ENCODE results near the gene ADPRHL1. TPM values are rescaled to one million over a fixed set of nuclear protein-coding genes. Genes with fewer than 3 reads are reported as not detected.

ADPRHL1 gene
- total and polyA plus RNA-seq, 5 donors from 2014 or later, result 0.24 to 0.64 (median 0.56) TPM; not detected in 1

GRCh38 chr13:113446488-113446854, 6.8 kb downstream of the ADPRHL1 start:
- peaks cover 0 to 2% (median 0%) of the 10 kb centered on the region in 4 donors for H3K4me1 Mint-ChIP-seq
- Histone ChIP-seq H3K9me3 (ENCODE audit: control insufficient read depth in 2 of 2, low read length in 2 of 2) (no peaks in the 10 kb centered on the region), H3K27me3 (ENCODE audit: control insufficient read depth, insufficient read depth, low read length) (no peaks in the 10 kb centered on the region), H3K4me3 (ENCODE audit: low read depth, low read length) (no peak overlapping the region), H3K36me3 (ENCODE audit: control insufficient read depth, insufficient read depth, low read length) (no peaks in the 10 kb centered on the region), H3K27ac (ENCODE audit: insufficient read depth, low read length, poor library complexity, severe bottlenecking) (no peak overlapping the region), H3K4me1 (ENCODE audit: control insufficient read depth, insufficient read depth, low read length, poor library complexity, severe bottlenecking) (no peaks in the 10 kb centered on the region)
- peaks cover 15% of the 10 kb centered on the region for H3K36me3 Mint-ChIP-seq
- peaks cover 0 to 3% (median 0%) of the 10 kb centered on the region in 7 donors for H3K9me3 Mint-ChIP-seq
- H3K27me3 Mint-ChIP-seq, result no peaks in the 10 kb centered on the region
- no peak overlapping the region for H3K27ac Mint-ChIP-seq
- no peak overlapping the region for H3K4me3 Mint-ChIP-seq
- ATAC-seq (ENCODE audit: low read depth in 2 of 2), result no peak
- no peak for DNase-seq

- H3K4me1 Mint-ChIP-seq, result peaks cover 0 to 2% (median 0%) of the 10 kb centered on the region in 4 donors
- no peaks in the 10 kb centered on the region for H3K36me3 ChIP-seq (ENCODE audit: control insufficient read depth, insufficient read depth, low read length)
- H3K27ac Mint-ChIP-seq, result no peak overlapping the region
- H3K9me3 ChIP-seq (ENCODE audit: control insufficient read depth in 2 of 2, low read length in 2 of 2), result no peaks in the 10 kb centered on the region
- no peak overlapping the region for H3K4me3 Mint-ChIP-seq
- H3K9me3 Mint-ChIP-seq, result peaks cover 0 to 6% (median 0%) of the 10 kb centered on the region in 7 donors
- no peak for DNase-seq
- no peak overlapping the region for H3K4me3 ChIP-seq (ENCODE audit: low read depth, low read length)
- H3K27ac ChIP-seq (ENCODE audit: insufficient read depth, low read length, poor library complexity, severe bottlenecking), result no peak overlapping the region
- no peaks in the 10 kb centered on the region for H3K4me1 ChIP-seq (ENCODE audit: control insufficient read depth, insufficient read depth, low read length, poor library complexity, severe bottlenecking)
- no peak for ATAC-seq (ENCODE audit: low read depth in 2 of 2)
- H3K27me3 ChIP-seq (ENCODE audit: control insufficient read depth, insufficient read depth, low read length), result no peaks in the 10 kb centered on the region
- peaks cover 19% of the 10 kb centered on the region for H3K36me3 Mint-ChIP-seq
- H3K27me3 Mint-ChIP-seq, result no peaks in the 10 kb centered on the region
Observed at GRCh38 chr13:113445791-113446487, 7.3 kb downstream of the ADPRHL1 start.

- Mint-ChIP-seq H3K4me1 (peaks cover 0 to 2% (median 0%) of the 10 kb centered on the region in 4 donors), H3K4me3 (no peak overlapping the region), H3K27me3 (no peaks in the 10 kb centered on the region), H3K9me3 (peaks cover 0 to 6% (median 0%) of the 10 kb centered on the region in 7 donors), H3K36me3 (peaks cover 14% of the 10 kb centered on the region), H3K27ac (no peak overlapping the region)
- no peaks in the 10 kb centered on the region for H3K36me3 ChIP-seq (ENCODE audit: control insufficient read depth, insufficient read depth, low read length)
- no peak overlapping the region for H3K27ac ChIP-seq (ENCODE audit: insufficient read depth, low read length, poor library complexity, severe bottlenecking)
- ATAC-seq (ENCODE audit: low read depth in 2 of 2) (no peak), DNase-seq (no peak)
- H3K4me1 ChIP-seq (ENCODE audit: control insufficient read depth, insufficient read depth, low read length, poor library complexity, severe bottlenecking), result no peaks in the 10 kb centered on the region
- no peaks in the 10 kb centered on the region for H3K9me3 ChIP-seq (ENCODE audit: control insufficient read depth in 2 of 2, low read length in 2 of 2)
- no peak overlapping the region for H3K4me3 ChIP-seq (ENCODE audit: low read depth, low read length)
- no peaks in the 10 kb centered on the region for H3K27me3 ChIP-seq (ENCODE audit: control insufficient read depth, insufficient read depth, low read length)
Observed at GRCh38 chr13:113443991-113444390, 9.3 kb downstream of the ADPRHL1 start.

- Mint-ChIP-seq H3K4me1 (peaks cover 0 to 2% (median 0%) of the 10 kb centered on the region in 4 donors), H3K9me3 (peaks cover 0 to 6% (median 0%) of the 10 kb centered on the region in 7 donors), H3K36me3 (peaks cover 14% of the 10 kb centered on the region), H3K27me3 (no peaks in the 10 kb centered on the region), H3K4me3 (no peak overlapping the region), H3K27ac (no peak overlapping the region)
- Histone ChIP-seq H3K36me3 (ENCODE audit: control insufficient read depth, insufficient read depth, low read length) (no peaks in the 10 kb centered on the region), H3K27me3 (ENCODE audit: control insufficient read depth, insufficient read depth, low read length) (no peaks in the 10 kb centered on the region), H3K4me1 (ENCODE audit: control insufficient read depth, insufficient read depth, low read length, poor library complexity, severe bottlenecking) (no peaks in the 10 kb centered on the region), H3K27ac (ENCODE audit: insufficient read depth, low read length, poor library complexity, severe bottlenecking) (no peak overlapping the region), H3K4me3 (ENCODE audit: low read depth, low read length) (no peak overlapping the region), H3K9me3 (ENCODE audit: control insufficient read depth in 2 of 2, low read length in 2 of 2) (no peaks in the 10 kb centered on the region)
- no peak for DNase-seq
- ATAC-seq (ENCODE audit: low read depth in 2 of 2), result no peak
Observed at GRCh38 chr13:113442985-113443362, 10.3 kb downstream of the ADPRHL1 start.

GRCh38 chr13:113442354-113442984, 10.8 kb downstream of the ADPRHL1 start:
- H3K27me3 Mint-ChIP-seq, result no peaks in the 10 kb centered on the region
- Histone ChIP-seq H3K4me3 (ENCODE audit: low read depth, low read length) (no peak overlapping the region), H3K27me3 (ENCODE audit: control insufficient read depth, insufficient read depth, low read length) (no peaks in the 10 kb centered on the region), H3K9me3 (ENCODE audit: control insufficient read depth in 2 of 2, low read length in 2 of 2) (no peaks in the 10 kb centered on the region), H3K27ac (ENCODE audit: insufficient read depth, low read length, poor library complexity, severe bottlenecking) (no peak overlapping the region), H3K36me3 (ENCODE audit: control insufficient read depth, insufficient read depth, low read length) (no peaks in the 10 kb centered on the region), H3K4me1 (ENCODE audit: control insufficient read depth, insufficient read depth, low read length, poor library complexity, severe bottlenecking) (no peaks in the 10 kb centered on the region)
- DNase-seq (no peak), ATAC-seq (ENCODE audit: low read depth in 2 of 2) (no peak)
- H3K27ac Mint-ChIP-seq, result no peak overlapping the region
- peaks cover 0 to 2% (median 0%) of the 10 kb centered on the region in 4 donors for H3K4me1 Mint-ChIP-seq
- no peak overlapping the region for H3K4me3 Mint-ChIP-seq
- peaks cover 14% of the 10 kb centered on the region for H3K36me3 Mint-ChIP-seq
- H3K9me3 Mint-ChIP-seq, result peaks cover 0 to 6% (median 0%) of the 10 kb centered on the region in 7 donors

- no peak overlapping the region for H3K27ac Mint-ChIP-seq
- ATAC-seq (ENCODE audit: low read depth in 2 of 2) (no peak), DNase-seq (no peak)
- no peak overlapping the region for H3K4me3 Mint-ChIP-seq
- no peaks in the 10 kb centered on the region for H3K36me3 ChIP-seq (ENCODE audit: control insufficient read depth, insufficient read depth, low read length)
- no peak overlapping the region for H3K27ac ChIP-seq (ENCODE audit: insufficient read depth, low read length, poor library complexity, severe bottlenecking)
- no peak overlapping the region for H3K4me3 ChIP-seq (ENCODE audit: low read depth, low read length)
- H3K27me3 Mint-ChIP-seq, result no peaks in the 10 kb centered on the region
- H3K9me3 ChIP-seq (ENCODE audit: control insufficient read depth in 2 of 2, low read length in 2 of 2), result no peaks in the 10 kb centered on the region
- H3K36me3 Mint-ChIP-seq, result peaks cover 14% of the 10 kb centered on the region
- peaks cover 0 to 8% (median 0%) of the 10 kb centered on the region in 7 donors for H3K9me3 Mint-ChIP-seq
- no peaks in the 10 kb centered on the region for H3K27me3 ChIP-seq (ENCODE audit: control insufficient read depth, insufficient read depth, low read length)
- H3K4me1 Mint-ChIP-seq, result peaks cover 0 to 2% (median 0%) of the 10 kb centered on the region in 4 donors
- no peaks in the 10 kb centered on the region for H3K4me1 ChIP-seq (ENCODE audit: control insufficient read depth, insufficient read depth, low read length, poor library complexity, severe bottlenecking)
Observed at GRCh38 chr13:113441661-113442060, 11.6 kb downstream of the ADPRHL1 start.

GRCh38 chr13:113437408-113438010, 15.8 kb downstream of the ADPRHL1 start:
- Histone ChIP-seq H3K36me3 (ENCODE audit: control insufficient read depth, insufficient read depth, low read length) (no peaks in the 10 kb centered on the region), H3K27ac (ENCODE audit: insufficient read depth, low read length, poor library complexity, severe bottlenecking) (no peak overlapping the region), H3K27me3 (ENCODE audit: control insufficient read depth, insufficient read depth, low read length) (no peaks in the 10 kb centered on the region), H3K4me1 (ENCODE audit: control insufficient read depth, insufficient read depth, low read length, poor library complexity, severe bottlenecking) (no peaks in the 10 kb centered on the region), H3K4me3 (ENCODE audit: low read depth, low read length) (no peak overlapping the region), H3K9me3 (ENCODE audit: control insufficient read depth in 2 of 2, low read length in 2 of 2) (no peaks in the 10 kb centered on the region)
- Mint-ChIP-seq H3K36me3 (peaks cover 10% of the 10 kb centered on the region), H3K27me3 (no peaks in the 10 kb centered on the region), H3K4me1 (no peaks in the 10 kb centered on the region), H3K9me3 (peaks cover 0 to 6% (median 0%) of the 10 kb centered on the region in 7 donors), H3K27ac (peak overlapping the region in 1 of 3 donors; percentile 7), H3K4me3 (peak overlapping the region in 1 of 4 donors; percentile 38)
- ATAC-seq (ENCODE audit: low read depth in 2 of 2) (no peak), DNase-seq (no peak)

Measured in CD4-positive, CD25-positive, alpha-beta regulatory T cell (primary cell).